Endothelial cell of umbilical vein (primary cell): Measurements from ENCODE around the gene SLC20A1. TPM values are rescaled to one million over a fixed set of nuclear protein-coding genes. Genes with fewer than 3 reads are reported as not detected.

Experiments
- BruUV-seq: library from RNA; stranded (reverse); fragments of 400-500 nt; replicated peaks from 2 replicates; lab custom pipeline; 2021; lab: Mats Ljungman, UMichigan
- CTCF ChIA-PET: fragments of 300-600, 350-600 bp; sonication (Branson Sonifier 250); formaldehyde crosslinking; loops from one replicate; lab custom pipeline; 2021; ENCODE audit warnings: antibody characterized with exemption, inconsistent platforms; lab: Charles Lee
- POLR2A ChIA-PET: fragments of 300-600, 350-600 bp; sonication (Branson Sonifier 250); formaldehyde crosslinking; loops from one replicate; lab custom pipeline; 2021; ENCODE audit warnings: antibody characterized with exemption, inconsistent platforms; lab: Charles Lee
- DNase-seq: peaks from one replicate; pipeline ENCODE4 v3.0.0-alpha.2; 2011; ENCODE audit warnings: low read depth, low spot score
- FAIRE-seq: peaks from 2 replicates; lab custom pipeline; 2011; peaks lifted over from hg19 to GRCh38; lab: Jason Lieb, UNC
- H2AFZ ChIP-seq: 2 replicates; pipeline ENCODE4 v1.6.0; 2012; ENCODE audit warnings: low read depth, low read length, control low read depth, inconsistent platforms
- H3K27ac ChIP-seq: 2 replicates; pipeline ENCODE4 v1.5.1; 2011; ENCODE audit warnings: low read depth, mild to moderate bottlenecking, control low read depth, low read length, moderate library complexity; ENCODE audit not compliant: insufficient read depth
- H3K27me3 ChIP-seq, 2 experiments: 2 replicates each; pipeline versions ENCODE4 v1.6.0 to v1.6.1; 2011; ENCODE audit warnings: low read length in 2 of 2, mixed read lengths in 1 of 2; ENCODE audit not compliant: control insufficient read depth in 2 of 2, insufficient read depth in 2 of 2
- H3K36me3 ChIP-seq, 2 experiments: 2 replicates in 1 of 2; 3 replicates in 1 of 2; pipeline ENCODE4 v1.5.1; 2011; ENCODE audit warnings: low read length in 2 of 2, mild to moderate bottlenecking in 1 of 2, moderate library complexity in 1 of 2; ENCODE audit not compliant: control insufficient read depth in 2 of 2, insufficient read depth in 2 of 2; ENCODE audit errors: extremely low read depth in 1 of 2
- H3K4me1 ChIP-seq: 3 replicates; pipeline ENCODE4 v1.5.1; 2011; ENCODE audit warnings: mild to moderate bottlenecking, low read length; ENCODE audit not compliant: control insufficient read depth, insufficient read depth; ENCODE audit errors: extremely low read depth
- H3K4me2 ChIP-seq: 2 replicates; pipeline ENCODE4 v1.6.1; 2011; ENCODE audit warnings: low read length, control low read depth, mixed read lengths; ENCODE audit not compliant: insufficient read depth
- H3K4me3 ChIP-seq, 3 experiments: fragments of 200-600 bp in 1 of 3; sonication (generic), shearing (Covaris generic) in 1 of 3; replicated peaks in 1 of 3; 2 replicates each; pipeline ENCODE4 v1.5.1; 2011 to 2016; ENCODE audit warnings: control low read depth in 3 of 3, low read length in 3 of 3, mild to moderate bottlenecking in 2 of 3, inconsistent platforms in 1 of 3, low read depth in 1 of 3, moderate library complexity in 1 of 3; ENCODE audit not compliant: insufficient read depth in 1 of 3
- H3K79me2 ChIP-seq: 2 replicates; pipeline ENCODE4 v1.6.0; 2012; ENCODE audit warnings: low read length, inconsistent platforms; ENCODE audit not compliant: control insufficient read depth, insufficient read depth
- H3K9ac ChIP-seq: replicated peaks from 2 replicates; pipeline ENCODE3; 2011; ENCODE audit warnings: low read length, control low read depth; ENCODE audit not compliant: insufficient read depth; ENCODE audit errors: extremely low read depth
- H3K9me1 ChIP-seq: replicated peaks from 3 replicates; pipeline ENCODE4 v1.6.0; 2011; ENCODE audit warnings: mild to moderate bottlenecking, low read length; ENCODE audit not compliant: control insufficient read depth, insufficient read depth; ENCODE audit errors: extremely low read depth
- H3K9me3 ChIP-seq: replicated peaks from 2 replicates; pipeline ENCODE4 v1.5.1; 2012; ENCODE audit warnings: low read length, inconsistent platforms; ENCODE audit not compliant: control insufficient read depth, insufficient read depth
- H4K20me1 ChIP-seq: replicated peaks from 2 replicates; pipeline ENCODE3; 2011; ENCODE audit warnings: mild to moderate bottlenecking, low read length; ENCODE audit not compliant: control insufficient read depth, insufficient read depth; ENCODE audit errors: extremely low read depth
- CTCF ChIP-seq, 2 donors: IDR thresholded peaks; 1 replicate in 1 of 2; 2 replicates in 1 of 2; pipeline ENCODE4 v1.5.1; 2011; ENCODE audit warnings: low read length in 2 of 2, mild to moderate bottlenecking in 2 of 2, moderate library complexity in 2 of 2, control low read depth in 1 of 2, inconsistent platforms in 1 of 2, low read depth in 1 of 2; ENCODE audit not compliant: insufficient read depth in 1 of 2; ENCODE audit errors: extremely low read depth in 1 of 2
- EZH2 ChIP-seq: IDR thresholded peaks from 2 replicates; pipeline ENCODE4 v1.6.1; 2012; ENCODE audit warnings: borderline replicate concordance, low read depth, mild to moderate bottlenecking, moderate library complexity, low read length, inconsistent platforms; ENCODE audit not compliant: severe bottlenecking
- FOS ChIP-seq: IDR thresholded peaks from 2 replicates; pipeline ENCODE4 v1.6.1; 2011; ENCODE audit warnings: mild to moderate bottlenecking, low read length, moderate library complexity, borderline replicate concordance; ENCODE audit not compliant: insufficient read depth
- GATA2 ChIP-seq: IDR thresholded peaks from 2 replicates; pipeline ENCODE4 v1.7.0; 2011; ENCODE audit warnings: low read depth, mild to moderate bottlenecking, moderate library complexity, mixed read lengths, low read length; ENCODE audit not compliant: insufficient read length, insufficient read depth
- JUN ChIP-seq: IDR thresholded peaks from 2 replicates; pipeline ENCODE4 v1.6.1; 2011; ENCODE audit warnings: borderline replicate concordance, low read depth; ENCODE audit not compliant: insufficient read length, insufficient read depth
- MYC ChIP-seq: IDR thresholded peaks from one replicate; pipeline ENCODE4 v1.6.1; 2011; ENCODE audit warnings: mild to moderate bottlenecking, low read depth, low read length
- POLR2A ChIP-seq: IDR thresholded peaks from 2 replicates; pipeline ENCODE4 v1.6.1; 2012; ENCODE audit warnings: low read depth, mild to moderate bottlenecking, control low read depth, low read length
- POLR2AphosphoS5 ChIP-seq: IDR thresholded peaks from 2 replicates; pipeline ENCODE4 v1.6.1; 2012; ENCODE audit warnings: low read depth, mild to moderate bottlenecking, control low read depth, low read length, moderate library complexity; ENCODE audit not compliant: insufficient read depth
- dilution Hi-C: fragments of 300-500 bp; cut with MboI; formaldehyde crosslinking; loops from one replicate; pipeline ENCODE4 v1.15.0; 2019; ENCODE audit warnings: low sequenced_read_pairs; ENCODE audit not compliant: extremely low pct_ligation_motif_present
- intact Hi-C: fragments of 100-400 bp; cut with micrococcal nuclease; formaldehyde crosslinking; loops from one replicate; pipeline ENCODE4 v1.10.0; 2022
- polyA plus RNA-seq, 4 experiments: library from polyadenylated mRNA; depleted of rRNA in 3 of 4; stranded (reverse) in 3 of 4; unstranded in 1 of 4; fragments of >200 nt; gene quantifications; 2 replicates each; pipeline versions ENCODE4 v1.2.1 to v1.2.3, GENCODE V29; 2011 to 2012; ENCODE audit warnings: missing spikeins in 1 of 4
- total RNA-seq: library from RNA; stranded (reverse); gene quantifications from 2 replicates; pipeline ENCODE4 v1.2.3, GENCODE V29; 2021
- TF ChIP-seq, protein P1 (sequence below): IDR thresholded peaks from 2 replicates; pipeline ENCODE4 v1.6.1; 2011; ENCODE audit not compliant: insufficient read depth, insufficient read length

The SLC20A1 gene
- total and polyA plus RNA-seq, 2 donors (not counting 3 experiments of a cell fraction or from before 2014, with no cell fraction given) = 52.7 to 149 TPM

DNA sequence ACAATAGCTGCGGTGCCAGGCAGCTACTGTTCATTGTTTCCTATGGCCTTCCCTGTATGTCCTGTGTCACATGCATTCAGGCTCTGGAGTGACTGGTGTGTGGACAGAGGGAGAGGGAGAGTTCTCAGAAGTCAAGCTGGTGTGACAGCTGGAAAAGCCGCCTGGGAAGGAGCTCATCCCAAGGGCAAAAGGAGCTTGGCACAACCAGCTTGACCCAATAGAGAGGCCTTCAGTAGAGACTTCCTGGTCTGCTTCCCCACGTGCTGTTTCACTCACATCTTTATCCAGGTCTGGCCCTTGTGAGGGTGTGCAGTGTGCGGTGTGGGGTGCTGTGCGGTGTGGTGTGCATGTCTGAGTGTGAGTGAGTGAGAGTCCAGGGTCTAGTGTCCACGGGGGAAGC lies 64.0 kb downstream of the SLC20A1 start:
- Histone ChIP-seq H3K79me2 (no peaks in the 10 kb centered on the region), H3K4me1 (peaks cover 6% of the 10 kb centered on the region), H3K4me3 (no peak overlapping the region), H3K9ac (no peak overlapping the region), H3K27ac (no peak overlapping the region), H3K36me3 (no peaks in the 10 kb centered on the region), H4K20me1 (no peaks in the 10 kb centered on the region), H3K27me3 (no peaks in the 10 kb centered on the region), H3K9me3 (no peaks in the 10 kb centered on the region), H2AFZ (peak overlapping the region; percentile 11), H3K4me2 (no peak overlapping the region), H3K9me1 (no peaks in the 10 kb centered on the region)
- DNase-seq (no peak), FAIRE-seq (no peak)
- CTCF ChIA-PET = interaction anchor here (0.6 to 1.4 kb wide), 3 partner anchors 24 to 109 kb away, joined by 3 to 4 read pairs (median 3); no protein-coding TSS in a partner anchor
- BruUV-seq = no TSS peak
- POLR2A ChIA-PET = no interaction called here
- TF ChIP-seq FOS (no peak), CTCF (IDR thresholded peaks at IDR 0.05; ENCODE audit: extremely low read depth in 1 of 2, insufficient read depth in 1 of 2, low read depth in 1 of 2, low read length in 2 of 2) (no peak), POLR2AphosphoS5 (no peak), EZH2 (no peak), JUN (no peak), MYC (no peak), GATA2 (no peak), POLR2A (no peak)
- TF ChIP-seq, protein P1, sequence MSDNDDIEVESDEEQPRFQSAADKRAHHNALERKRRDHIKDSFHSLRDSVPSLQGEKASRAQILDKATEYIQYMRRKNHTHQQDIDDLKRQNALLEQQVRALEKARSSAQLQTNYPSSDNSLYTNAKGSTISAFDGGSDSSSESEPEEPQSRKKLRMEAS = no peak
- intact Hi-C loops = no loop called here
- dilution Hi-C loops = no loop called here
